Globus pallidus (tissue), 1 donor: Measurements from ENCODE around the gene UTP4.

Experiments used
- DNase-seq: peaks from one replicate; pipeline ENCODE4 v3.0.0-alpha.2; 2015; ENCODE audit warnings: low spot score

Gene UTP4

DNA sequence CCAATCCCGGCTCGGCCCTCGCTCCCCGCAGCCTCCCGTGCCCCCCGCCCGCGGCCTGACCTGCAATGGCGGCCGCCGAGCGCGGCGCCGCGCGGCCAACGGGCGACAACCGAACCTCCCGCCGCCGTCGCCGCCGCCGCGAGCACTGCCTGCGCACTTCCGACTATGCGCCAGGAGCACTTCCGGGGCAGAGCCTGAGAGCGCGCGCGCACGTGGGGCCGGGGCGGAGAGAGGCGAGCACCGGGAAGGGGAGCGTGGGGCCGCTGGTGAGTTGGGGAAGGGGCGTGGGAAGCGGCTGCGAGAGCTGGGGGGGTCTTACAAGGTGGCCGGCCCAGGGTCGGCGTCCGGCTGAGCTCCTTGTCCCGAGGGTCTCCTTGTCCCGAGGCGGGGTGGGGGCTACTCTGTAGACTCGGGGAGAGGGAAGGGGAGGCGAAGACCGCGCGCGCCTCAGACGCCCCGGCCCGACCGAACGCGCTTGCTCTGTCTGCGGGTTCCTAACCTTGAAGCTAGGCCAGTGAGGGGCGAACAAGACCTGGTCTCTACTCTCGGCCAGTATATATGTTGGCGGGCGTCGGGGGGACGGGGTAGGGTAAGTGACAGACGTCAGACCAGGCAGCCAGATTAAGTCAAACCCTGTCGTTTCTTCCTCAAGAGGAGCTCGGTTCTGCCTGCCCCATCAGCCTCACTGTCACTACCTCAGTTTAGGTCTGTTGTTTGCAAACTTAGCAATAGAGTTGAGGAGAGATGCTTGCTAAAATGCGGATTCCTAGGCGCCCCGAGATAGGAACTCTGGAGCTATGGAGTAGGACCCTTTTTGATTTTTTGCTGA lies at the start of gene UTP4, which contains the start of gene CHTF8:
TSS of gene UTP4 (plus strand) at position 226 of the 829 bp plus-strand sequence. CDS start 811 bp downstream, outside the sequence.
TSS of gene CHTF8 (minus strand) at position 165 of the 829 bp plus-strand sequence. CDS start 11,130 bp downstream, outside the sequence.
- peak; percentile 76 for DNase-seq

DNA sequence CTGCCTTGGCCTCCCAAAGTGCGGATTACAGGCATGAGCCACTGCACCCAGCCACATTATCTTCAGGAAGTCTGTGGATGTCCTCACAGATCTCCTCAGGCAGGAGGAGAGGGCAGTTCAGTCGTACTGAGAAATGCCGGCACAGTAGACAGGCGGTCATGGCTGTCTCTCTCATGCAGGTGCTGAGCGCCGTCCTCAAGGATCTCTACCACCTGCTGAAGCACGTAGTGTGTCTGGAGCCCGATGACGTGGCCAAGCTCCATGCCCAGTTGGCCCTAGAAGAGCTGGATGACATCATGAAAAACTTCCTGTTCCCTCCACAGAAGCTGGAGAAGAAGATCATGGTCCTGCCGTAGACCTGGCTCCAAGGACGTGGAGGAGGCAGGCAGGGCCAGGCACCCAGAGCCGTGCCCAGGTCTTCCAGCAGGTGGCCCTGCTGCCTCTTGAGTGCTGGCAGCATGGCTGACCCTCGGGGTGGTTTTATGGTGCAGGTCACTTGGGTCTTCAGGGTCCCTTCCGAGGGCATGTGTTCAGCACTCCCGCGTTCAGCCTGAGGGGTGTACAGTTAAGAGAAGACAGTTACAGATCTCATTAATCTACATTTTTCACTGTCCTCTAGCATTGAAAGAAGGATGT lies 49.0 kb upstream of the UTP4 start:
- no peak for DNase-seq

DNA sequence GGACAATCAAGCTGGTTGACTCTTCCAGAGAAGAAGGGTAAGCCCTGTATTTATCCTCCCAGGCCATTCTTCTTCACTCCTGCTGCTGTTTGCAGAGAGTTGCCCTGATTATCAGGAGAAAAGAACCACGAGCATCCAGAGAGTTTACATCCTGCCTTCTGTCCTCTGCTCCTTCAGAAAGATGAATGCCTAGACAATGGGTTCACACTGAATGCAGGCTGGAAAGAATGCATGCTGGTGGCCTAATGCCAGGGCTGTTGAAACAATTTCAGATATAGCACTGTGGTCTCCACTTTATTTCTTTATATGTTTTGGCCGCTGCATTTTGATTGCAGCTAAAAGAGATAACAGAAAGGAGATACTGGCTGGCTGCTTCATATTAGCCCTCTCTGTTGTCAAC lies 48.2 kb upstream of the UTP4 start:
- DNase-seq, result no peak

DNA sequence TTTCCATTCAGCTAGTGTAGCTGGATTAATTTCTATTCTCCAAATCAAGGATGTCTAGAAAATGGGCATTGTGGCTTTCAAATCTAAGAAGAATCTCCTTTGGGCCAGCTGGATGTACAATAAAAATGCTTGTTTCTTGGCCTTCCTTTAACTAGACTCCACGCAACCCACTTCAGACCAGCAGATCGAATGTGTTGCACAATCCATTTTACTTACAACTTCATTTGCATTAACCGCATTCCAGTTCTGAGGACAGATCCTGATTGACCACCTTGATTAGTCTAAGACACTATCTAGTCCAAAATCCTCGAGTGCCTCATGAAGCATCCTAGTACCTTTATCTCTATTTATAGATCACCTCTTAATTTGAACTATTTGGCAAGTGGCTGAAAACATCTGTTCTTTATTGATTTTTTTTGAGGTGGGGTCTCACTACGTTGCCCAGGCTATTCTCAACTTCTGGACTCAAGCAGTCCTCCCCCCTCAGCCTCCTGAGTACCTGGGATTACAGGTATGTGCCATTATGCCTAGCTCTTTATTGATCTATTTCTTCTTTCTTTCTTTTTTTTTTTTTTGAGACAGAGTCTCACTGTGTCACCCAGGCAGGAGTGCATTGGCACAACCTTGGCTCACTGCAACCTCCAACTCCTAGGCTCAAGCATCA lies 47.3 kb upstream of the UTP4 start:
- DNase-seq, result no peak

DNA sequence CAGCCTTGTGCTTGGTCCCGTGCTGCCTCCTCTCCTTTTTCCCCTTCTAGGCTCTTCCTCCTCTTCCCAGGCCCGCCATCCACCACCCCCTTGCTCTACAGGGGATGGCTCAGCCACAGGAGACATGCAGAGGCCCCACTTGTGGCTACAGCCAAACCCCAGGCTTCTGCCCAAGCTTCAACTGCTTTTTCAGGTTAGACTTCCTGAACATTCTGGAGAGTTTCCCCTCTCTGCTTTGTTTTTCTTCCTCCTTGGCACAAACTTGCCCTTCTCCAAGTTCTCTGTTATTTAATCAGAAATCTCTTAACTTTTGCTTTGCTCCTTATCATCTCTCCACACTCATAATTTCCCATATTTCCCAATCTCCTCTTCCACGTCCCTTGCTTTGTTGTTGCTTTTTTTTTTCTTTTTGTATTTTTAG lies 45.3 kb upstream of the UTP4 start:
- DNase-seq, result no peak

DNA sequence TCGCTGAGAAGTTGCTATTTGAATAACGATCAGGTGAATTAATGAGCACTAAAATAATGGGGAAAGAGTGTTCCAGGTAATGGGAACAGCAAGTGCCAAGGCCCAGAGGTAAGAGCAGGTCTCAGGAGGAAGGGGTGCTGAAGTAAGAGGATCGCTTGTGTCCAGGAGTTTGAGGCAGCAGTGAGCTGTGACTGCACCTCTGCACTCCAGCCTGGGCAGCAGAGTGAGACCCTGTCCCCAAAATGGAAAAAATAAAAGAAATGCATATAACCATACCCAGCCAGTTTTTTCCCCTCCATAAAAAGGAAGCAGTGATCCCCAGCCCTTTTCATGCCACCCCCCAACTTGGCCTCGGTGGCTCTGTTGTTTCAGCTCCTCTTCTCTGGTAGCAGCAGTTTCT lies 43.8 kb upstream of the UTP4 start:
- no peak for DNase-seq

DNA sequence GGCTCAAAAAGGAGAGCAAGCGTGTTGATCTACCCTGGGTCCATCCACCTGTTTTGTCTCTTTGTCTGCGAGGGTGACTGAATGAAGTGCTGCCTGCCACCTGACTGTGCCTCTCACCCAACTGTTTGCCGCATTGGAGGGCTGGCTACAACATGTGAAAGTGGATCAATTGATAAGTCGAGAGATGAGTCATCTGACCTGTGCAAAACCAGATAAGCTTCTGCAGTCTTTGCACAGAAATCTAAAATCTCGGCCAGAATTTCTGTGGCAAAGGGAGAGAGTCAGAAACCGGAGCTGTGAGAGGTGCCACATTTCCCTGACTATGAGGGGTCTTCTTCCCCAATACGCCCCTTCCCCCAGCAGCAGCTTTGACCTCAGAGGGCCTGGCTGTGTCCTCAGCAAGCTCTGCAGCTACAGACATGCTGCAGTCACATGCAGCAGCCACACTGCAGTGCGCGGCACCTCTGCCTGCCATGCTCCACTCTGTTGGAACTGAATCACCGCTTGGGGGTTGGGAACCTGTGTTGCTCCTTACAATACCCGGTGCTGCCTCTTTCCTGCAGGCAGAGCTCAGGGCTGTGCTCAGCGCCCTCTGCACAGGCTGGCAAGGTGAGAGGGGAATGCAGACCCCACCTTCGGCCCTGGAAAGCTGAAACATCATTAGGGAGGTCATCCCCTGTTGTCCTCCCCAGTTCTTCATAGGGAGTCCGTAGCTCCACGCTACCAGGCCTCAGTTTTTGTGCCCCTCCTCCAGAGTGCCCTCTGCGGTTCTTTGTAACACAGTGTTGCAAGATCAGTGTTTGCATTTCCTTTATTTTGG lies 43.1 kb upstream of the UTP4 start:
- no peak for DNase-seq

DNA sequence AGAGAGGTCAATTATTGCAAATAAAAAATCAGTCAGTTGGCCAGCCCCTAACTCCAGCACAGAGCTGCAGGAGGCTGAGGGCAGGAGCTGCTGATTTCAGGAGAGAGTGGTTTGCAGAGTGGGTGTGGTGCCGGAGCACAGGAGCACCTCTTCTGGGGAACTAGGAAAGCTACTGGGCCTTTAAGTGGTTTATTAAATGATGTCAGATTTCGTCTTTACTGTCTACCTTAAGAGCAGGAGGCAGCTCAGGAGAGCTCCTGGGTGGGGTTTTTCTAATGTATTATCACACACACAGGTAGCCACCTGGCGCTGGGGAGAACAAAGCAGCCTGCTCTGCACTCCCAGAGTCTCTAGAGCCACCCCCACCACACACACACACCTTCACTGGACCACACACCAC lies 38.5 kb upstream of the UTP4 start:
- DNase-seq, result no peak

DNA sequence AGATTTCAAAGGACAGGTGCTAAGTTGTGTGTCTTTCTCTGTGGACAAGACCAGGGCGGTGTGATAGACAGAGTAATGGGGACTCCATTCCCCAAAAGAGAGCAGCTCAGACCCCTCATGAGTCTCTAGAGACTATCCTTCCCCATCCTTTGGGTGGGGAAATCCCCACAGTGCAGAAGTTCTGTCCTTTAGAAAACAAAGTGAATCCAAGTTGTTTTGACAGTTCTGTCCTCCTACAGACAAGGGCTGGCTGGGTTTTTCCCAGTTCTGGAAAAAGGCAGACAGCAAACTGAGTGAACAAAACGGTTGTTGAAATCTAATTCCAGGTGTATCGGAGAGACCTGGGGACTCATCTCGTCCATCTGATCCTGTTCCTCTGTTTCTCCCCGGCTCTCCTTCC lies 37.9 kb upstream of the UTP4 start:
- no peak for DNase-seq

DNA sequence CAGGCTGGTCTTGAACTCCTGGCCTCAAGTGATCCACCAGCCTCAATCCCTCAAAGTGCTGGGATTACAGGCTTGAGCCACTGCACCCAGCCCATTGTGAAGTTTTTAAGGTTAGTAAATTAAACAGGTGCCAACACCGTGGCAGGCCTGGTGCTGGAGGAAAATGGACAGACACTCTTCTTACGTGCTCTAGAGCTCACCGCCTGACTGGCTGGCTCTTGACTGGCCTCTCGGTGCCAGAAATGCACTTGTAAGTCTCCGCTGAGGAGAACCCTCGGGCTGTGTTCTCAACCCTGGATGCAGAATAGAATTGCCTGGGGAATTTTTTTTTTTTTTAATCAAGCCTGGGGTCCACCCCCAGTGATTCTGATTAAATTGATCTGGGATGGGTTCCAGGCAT lies 37.3 kb upstream of the UTP4 start:
- no peak for DNase-seq

DNA sequence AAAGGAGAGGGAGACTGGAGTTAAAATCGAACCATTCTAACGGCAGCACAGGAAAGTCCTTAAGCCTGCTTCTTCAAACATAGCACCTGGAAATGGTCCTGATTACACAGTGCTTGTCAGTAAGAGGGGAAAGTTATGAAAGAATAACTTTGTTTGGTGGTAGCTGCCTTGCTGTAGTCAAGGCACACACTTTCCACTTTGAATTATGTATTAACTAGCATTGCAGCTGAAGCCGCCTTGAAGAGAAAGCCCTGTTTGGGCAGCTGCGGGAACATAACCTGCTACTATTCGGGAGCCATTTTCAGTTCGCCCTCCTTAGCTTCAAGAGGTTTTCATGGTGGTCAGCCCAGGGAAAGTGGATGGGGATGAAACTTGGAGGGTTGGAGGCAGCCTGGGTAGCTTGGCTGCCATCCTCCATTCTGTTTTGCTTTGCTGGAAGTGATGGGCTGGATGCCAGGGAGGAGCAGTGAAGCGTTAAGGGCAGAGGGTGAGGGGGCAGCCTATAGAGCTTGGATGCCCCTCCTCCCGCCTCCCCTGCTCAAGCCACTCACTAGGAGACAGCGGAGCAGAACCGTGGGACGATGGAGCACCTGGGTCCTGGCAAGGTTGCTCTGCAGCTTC lies 32.3 kb upstream of the UTP4 start:
- DNase-seq, result no peak

DNA sequence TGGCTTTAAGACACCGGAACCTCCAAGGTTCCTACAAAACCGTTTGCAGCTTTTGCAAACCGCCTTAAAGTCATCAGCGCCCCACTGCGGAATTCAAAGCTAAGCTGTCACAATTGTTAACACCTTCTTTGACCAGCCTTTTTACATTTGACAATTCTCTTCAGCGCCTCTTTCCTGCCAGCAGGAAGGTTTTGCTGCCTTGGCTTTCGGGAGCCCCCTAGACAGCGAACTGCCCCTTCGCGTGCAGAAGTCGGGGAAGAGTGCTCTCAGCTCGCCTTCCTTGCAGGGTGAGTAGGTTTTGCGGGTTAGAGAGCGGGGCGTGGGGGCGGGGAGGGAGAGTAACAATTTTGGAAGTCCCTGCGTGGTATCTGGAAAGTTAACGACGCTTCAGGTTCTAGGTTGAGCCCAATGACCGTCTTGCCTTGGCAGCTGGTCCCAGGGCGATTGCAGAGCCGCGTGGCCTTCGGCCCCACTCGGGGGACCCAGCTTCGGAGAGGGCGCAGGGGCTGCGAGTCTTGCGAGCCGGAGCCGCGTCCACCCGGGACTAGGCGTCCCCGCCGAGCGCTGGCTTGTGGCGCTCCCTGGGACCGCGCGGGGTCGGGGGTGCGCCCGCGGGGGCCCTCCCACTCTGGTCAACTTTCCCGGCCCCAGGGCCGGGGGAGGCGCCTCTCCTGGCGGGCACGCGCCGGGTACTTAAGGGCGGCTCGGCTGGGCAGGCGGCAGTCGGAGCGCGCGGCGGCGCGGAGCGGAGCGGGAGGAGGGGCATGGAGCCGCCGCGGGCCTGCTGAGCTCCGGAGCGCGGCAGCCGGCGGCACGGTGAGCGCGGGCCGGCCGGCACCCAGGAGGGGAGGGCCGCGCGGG lies 26.7 kb upstream of the UTP4 start, which contains the start of gene HAS3:
TSS of gene HAS3 (plus strand) at position 153 of the 861 bp plus-strand sequence. CDS start 3,743 bp downstream, outside the sequence.
- peak; percentile 43 for DNase-seq

DNA sequence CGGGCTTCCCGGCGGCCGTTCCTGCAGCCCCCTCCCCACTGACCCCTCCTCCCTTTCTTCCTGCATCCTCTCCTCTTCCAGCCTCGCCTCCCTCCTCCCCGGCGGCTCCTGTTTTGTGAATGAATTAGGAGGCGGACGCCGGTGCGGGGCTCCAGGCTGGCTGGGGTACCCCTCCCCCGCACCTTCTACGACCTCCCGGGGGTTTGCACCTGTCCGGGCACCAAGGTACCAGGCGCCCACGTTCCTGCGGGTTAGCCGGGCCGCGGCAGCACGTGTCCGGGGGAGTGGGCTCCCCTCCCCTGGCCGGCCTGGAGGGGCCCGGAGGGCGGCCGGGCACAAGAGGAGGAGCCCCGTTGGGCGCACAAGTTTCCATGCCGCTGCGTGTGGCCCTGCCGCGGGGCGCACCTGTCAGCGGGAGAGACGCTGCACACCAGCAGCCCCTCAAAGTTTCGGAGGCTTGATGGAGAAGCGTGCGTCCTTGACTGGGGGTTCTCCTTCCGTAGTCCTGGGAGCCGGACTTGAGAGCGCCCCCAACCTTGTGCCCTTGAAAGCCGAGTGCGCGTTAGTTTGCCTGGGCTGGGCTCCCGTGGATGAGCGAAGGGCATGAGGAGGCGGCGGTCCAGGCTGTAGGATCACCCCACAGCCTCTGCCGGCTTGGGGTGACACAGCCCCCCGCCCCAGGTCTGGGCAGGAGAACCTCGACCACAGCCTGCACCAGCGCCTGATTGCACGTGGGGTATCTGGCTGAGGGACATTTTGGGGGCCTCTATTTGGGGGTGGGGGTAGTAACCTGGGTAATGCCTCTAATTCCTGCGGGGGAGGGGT lies 25.7 kb upstream of the UTP4 start:
- DNase-seq, result no peak

DNA sequence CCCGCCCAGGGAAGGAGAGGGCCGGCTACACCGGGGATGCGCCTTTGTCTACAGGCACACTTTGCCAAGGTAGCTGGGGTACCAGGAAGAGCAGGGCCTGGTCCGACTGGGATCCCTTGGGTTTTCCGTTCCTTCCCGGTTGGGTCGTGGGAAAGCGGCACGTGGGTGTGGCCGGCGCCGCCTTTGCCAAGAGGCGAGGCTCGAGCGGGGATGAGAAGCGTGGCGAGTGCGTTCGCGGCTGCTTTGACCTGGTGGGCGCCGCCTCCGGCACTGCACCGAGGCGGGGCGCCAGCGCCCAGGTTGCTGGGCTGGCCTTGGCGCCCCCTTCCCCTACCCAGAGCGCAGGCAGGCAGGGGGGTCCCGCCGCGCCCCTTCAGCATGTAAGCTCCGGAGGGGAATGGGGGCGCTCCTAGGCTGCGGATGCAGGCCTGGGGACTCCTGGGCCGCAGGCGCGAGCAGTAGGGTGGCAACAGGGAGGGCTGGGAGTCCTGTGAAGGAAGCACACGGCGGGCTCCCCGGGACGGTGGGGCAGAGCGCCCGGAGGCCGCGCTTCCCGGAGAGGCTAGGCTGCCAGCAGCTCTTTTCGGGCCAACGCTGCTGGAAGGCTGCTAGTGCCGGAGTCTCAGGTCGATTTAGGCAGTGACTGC lies 25.0 kb upstream of the UTP4 start:
- no peak for DNase-seq

DNA sequence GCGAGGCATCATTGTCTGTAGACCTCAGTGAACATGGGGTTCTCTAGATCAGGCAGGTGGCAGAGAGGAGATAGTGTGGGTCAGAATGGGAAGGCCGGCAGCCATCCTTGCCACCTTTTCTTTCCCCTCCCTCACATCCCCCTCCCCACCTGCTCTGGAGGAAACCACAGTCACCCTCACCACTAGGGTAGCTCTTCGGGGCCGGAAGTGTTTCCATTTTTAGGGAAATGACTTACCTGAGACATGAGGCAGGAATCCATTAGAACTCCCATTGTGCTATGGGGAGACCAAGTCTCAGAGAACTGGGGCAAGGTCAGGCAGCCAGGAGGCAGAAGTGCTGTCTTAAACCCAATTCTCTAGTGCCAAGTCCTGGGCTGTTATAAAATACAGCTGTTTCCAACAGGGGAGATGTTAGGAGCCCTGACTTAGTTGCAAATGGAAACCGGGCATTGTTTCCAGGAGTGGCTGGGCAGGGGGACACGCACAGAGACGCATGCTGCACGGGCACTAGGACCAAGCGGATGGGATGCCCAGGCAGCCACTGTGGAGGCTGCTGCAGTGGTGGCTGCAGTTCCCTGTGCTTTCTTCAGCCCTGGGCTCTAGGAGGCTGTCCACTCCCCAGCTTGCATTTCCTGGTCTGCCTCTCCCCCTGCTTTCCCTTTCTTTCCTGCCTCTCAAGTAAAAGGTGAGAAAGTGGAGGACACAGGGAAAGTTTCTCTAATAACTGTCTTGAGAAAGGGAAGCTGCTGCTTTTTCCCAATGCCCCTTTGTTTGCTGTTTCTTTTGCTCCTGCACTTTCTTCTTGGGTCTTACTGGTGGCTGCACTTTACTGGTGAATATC lies 24.2 kb upstream of the UTP4 start:
- DNase-seq, result no peak

DNA sequence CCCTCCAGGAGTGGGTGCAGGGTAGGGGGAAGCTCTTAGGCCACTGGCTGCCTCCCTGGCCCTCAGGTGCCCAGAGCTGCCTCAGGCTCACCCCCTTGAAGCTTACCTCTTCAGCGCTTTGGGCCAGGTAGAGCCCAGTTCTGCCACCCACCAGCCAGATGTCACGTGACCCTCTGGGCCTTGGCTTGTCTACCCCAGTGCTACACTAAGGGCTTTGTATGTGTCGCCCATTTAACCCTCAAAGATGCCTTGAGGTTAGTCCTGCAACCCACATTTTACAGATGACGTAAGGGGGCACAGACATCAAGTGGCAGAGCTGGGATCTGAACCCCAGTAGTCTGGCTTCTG lies 23.6 kb upstream of the UTP4 start:
- DNase-seq, result no peak

DNA sequence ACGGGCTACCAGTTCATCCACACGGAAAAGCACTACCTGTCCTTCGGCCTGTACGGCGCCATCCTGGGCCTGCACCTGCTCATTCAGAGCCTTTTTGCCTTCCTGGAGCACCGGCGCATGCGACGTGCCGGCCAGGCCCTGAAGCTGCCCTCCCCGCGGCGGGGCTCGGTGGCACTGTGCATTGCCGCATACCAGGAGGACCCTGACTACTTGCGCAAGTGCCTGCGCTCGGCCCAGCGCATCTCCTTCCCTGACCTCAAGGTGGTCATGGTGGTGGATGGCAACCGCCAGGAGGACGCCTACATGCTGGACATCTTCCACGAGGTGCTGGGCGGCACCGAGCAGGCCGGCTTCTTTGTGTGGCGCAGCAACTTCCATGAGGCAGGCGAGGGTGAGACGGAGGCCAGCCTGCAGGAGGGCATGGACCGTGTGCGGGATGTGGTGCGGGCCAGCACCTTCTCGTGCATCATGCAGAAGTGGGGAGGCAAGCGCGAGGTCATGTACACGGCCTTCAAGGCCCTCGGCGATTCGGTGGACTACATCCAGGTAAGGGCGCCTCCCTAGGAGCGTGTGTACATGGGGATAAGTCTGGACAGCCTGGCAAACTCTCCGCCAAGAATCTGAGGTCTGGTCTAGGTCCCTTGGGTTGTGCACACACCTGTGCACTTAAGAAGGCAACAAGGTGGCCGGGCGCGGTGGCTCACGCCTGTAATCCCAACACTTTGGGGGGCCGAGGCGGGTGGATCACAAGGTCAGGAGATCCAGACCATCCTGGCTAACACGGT lies 22.8 kb upstream of the UTP4 start:
- DNase-seq, result no peak
